ENCODE data around the gene BCL6B. TPM values are rescaled to one million over a fixed set of nuclear protein-coding genes. Genes with fewer than 3 reads are reported as not detected.

BCL6B gene
- total RNA-seq, 5 donors from 2014 or later (not counting 1 experiment from before 2014, with no cell fraction given): 0.53 TPM; not detected in 4

GRCh38 chr17:7042501-7043181 is 19.8 kb downstream of the BCL6B start:
- Histone ChIP-seq H3K27me3 (replicated peaks in 1 of 2; ENCODE audit: control insufficient read depth in 2 of 2, extremely low read depth in 1 of 2, insufficient read depth in 2 of 2, low read length in 1 of 2) (peaks cover 0 to 19% of the 10 kb centered on the region in 2 experiments), H3K4me3 (ENCODE audit: control insufficient read depth in 1 of 2, extremely low read depth in 1 of 2, low read length in 1 of 2) (peak overlapping the region; percentile 55 to 56), H3K27ac (ENCODE audit: low read length) (peak overlapping the region; percentile 76), H3K4me1 (ENCODE audit: control insufficient read depth in 1 of 2, extremely low read depth in 1 of 2, insufficient read depth in 2 of 2, low read length in 2 of 2) (peaks cover 28 to 63% of the 10 kb centered on the region in 2 experiments), H3K36me3 (ENCODE audit: control insufficient read depth in 2 of 2, extremely low read depth in 1 of 2, insufficient read depth in 1 of 2, low read length in 1 of 2) (no peaks in the 10 kb centered on the region), H3K9me3 (no peaks in the 10 kb centered on the region)
- Mint-ChIP-seq H3K9me3 (no peaks in the 10 kb centered on the region), H3K27me3 (no peaks in the 10 kb centered on the region), H3K27ac (peak overlapping the region; percentile 74 to 80), H3K36me3 (no peaks in the 10 kb centered on the region), H3K4me1 (peaks cover 46 to 56% (median 46%) of the 10 kb centered on the region in 3 donors), H3K4me3 (peak overlapping the region; percentile 65 to 79 (median 74))
- CTCF ChIA-PET: interaction anchor here in 1 of 2 donors (0.6 to 1.0 kb wide), 2 partner anchors 17 to 239 kb away, joined by 5 read pairs; partner anchors contain the start of gene SLC2A4
- POLR2A ChIA-PET: no interaction called here
- DNase-seq (peak in 32 of 35 experiments; percentile 13 to 66 (median 47)), ATAC-seq (replicated peaks in 1 of 4) (peak; percentile 31 to 38 (median 32))
- 3% methylated on average over 34 of the region's 53 CpGs for WGBS (ENCODE audit: insufficient coverage)

GRCh38 chr17:7043182-7043496 is 20.3 kb downstream of the BCL6B start:
- peaks cover 0 to 19% of the 10 kb centered on the region in 2 experiments for H3K27me3 ChIP-seq (replicated peaks in 1 of 2; ENCODE audit: control insufficient read depth in 2 of 2, extremely low read depth in 1 of 2, insufficient read depth in 2 of 2, low read length in 1 of 2)
- H3K36me3 Mint-ChIP-seq: no peaks in the 10 kb centered on the region
- peak overlapping the region in 1 of 2 donors; percentile 80 for H3K27ac Mint-ChIP-seq
- ATAC-seq (replicated peaks in 1 of 4) (peak in 3 of 4 experiments; percentile 2 to 9 (median 5)), DNase-seq (peak in 1 of 35 experiments; percentile 28)
- peak overlapping the region; percentile 65 to 79 (median 74) for H3K4me3 Mint-ChIP-seq
- ChIA-PET CTCF (no interaction called here), POLR2A (no interaction called here)
- no peaks in the 10 kb centered on the region for H3K36me3 ChIP-seq (ENCODE audit: control insufficient read depth in 2 of 2, extremely low read depth in 1 of 2, insufficient read depth in 1 of 2, low read length in 1 of 2)
- H3K4me1 ChIP-seq (ENCODE audit: control insufficient read depth in 1 of 2, extremely low read depth in 1 of 2, insufficient read depth in 2 of 2, low read length in 2 of 2): peaks cover 23 to 59% of the 10 kb centered on the region in 2 experiments
- peak overlapping the region; percentile 76 for H3K27ac ChIP-seq (ENCODE audit: low read length)
- H3K9me3 ChIP-seq: no peaks in the 10 kb centered on the region
- peak overlapping the region; percentile 55 to 56 for H3K4me3 ChIP-seq (ENCODE audit: control insufficient read depth in 1 of 2, extremely low read depth in 1 of 2, low read length in 1 of 2)
- 13% methylated on average over 16 of the region's 21 CpGs for WGBS (ENCODE audit: insufficient coverage)
- H3K27me3 Mint-ChIP-seq: no peaks in the 10 kb centered on the region
- peaks cover 42 to 56% (median 43%) of the 10 kb centered on the region in 3 donors for H3K4me1 Mint-ChIP-seq
- H3K9me3 Mint-ChIP-seq: no peaks in the 10 kb centered on the region

- Histone ChIP-seq H3K9me3 (no peaks in the 10 kb centered on the region), H3K4me3 (ENCODE audit: control insufficient read depth in 1 of 2, extremely low read depth in 1 of 2, low read length in 1 of 2) (peak within 1 kb of the TSS; percentile 55 to 56), H3K36me3 (ENCODE audit: control insufficient read depth in 2 of 2, extremely low read depth in 1 of 2, insufficient read depth in 1 of 2, low read length in 1 of 2) (no peaks in the 10 kb centered on the region), H3K27ac (ENCODE audit: low read length) (peak within 1 kb of the TSS; percentile 76), H3K4me1 (ENCODE audit: control insufficient read depth in 1 of 2, extremely low read depth in 1 of 2, insufficient read depth in 2 of 2, low read length in 2 of 2) (peaks cover 23 to 54% of the 10 kb centered on the region in 2 experiments), H3K27me3 (replicated peaks in 1 of 2; ENCODE audit: control insufficient read depth in 2 of 2, extremely low read depth in 1 of 2, insufficient read depth in 2 of 2, low read length in 1 of 2) (peaks cover 0 to 19% of the 10 kb centered on the region in 2 experiments)
- peak in 12 of 35 experiments; percentile 14 to 46 (median 26) for DNase-seq
- Mint-ChIP-seq H3K27ac (peak within 1 kb of the TSS in 1 of 2 donors; percentile 80), H3K4me3 (peak within 1 kb of the TSS; percentile 65 to 83 (median 74)), H3K27me3 (no peaks in the 10 kb centered on the region), H3K36me3 (no peaks in the 10 kb centered on the region), H3K4me1 (peaks cover 38 to 52% (median 39%) of the 10 kb centered on the region in 3 donors), H3K9me3 (no peaks in the 10 kb centered on the region)
- 12% methylated on average over 24 of the region's 58 CpGs for WGBS (ENCODE audit: insufficient coverage)
- CTCF ChIA-PET: interaction anchor here in 1 of 2 donors (3.4 kb wide), 1 partner anchor 90 kb away, joined by 48 read pairs; no protein-coding TSS in a partner anchor
- POLR2A ChIA-PET: no interaction called here
- peak; percentile 7 to 17 (median 8) for ATAC-seq (replicated peaks in 1 of 4)
These were observed 20.8 kb downstream of the BCL6B start, which contains the start of gene SLC16A11 for GRCh38 chr17:7043497-7044198. SLC16A11 (minus strand) TSS chr17:7044092; CDS start chr17:7043513, 579 bp downstream.

GRCh38 chr17:7045492-7046126 is 22.8 kb downstream of the BCL6B start:
- peak overlapping the region; percentile 78 to 83 (median 79) for H3K4me3 Mint-ChIP-seq
- peak; percentile 40 to 46 (median 42) for ATAC-seq (replicated peaks in 1 of 4)
- ChIA-PET POLR2A (interaction anchor here (0.6 to 1.9 kb wide), 6 partner anchors 10 to 634 kb away, joined by 3 to 12 read pairs (median 4); partner anchors contain the start of gene SLC16A13 (in 2 of the 2)), CTCF (interaction anchor here (0.5 to 3.4 kb wide), 27 partner anchors 8 to 516 kb away, joined by 3 to 48 read pairs (median 4); partner anchors contain the start of genes NEURL4 (in 1 of the 2), RNASEK (in 1 of the 2) and SLC16A13 (in 1 of the 2))
- H3K36me3 Mint-ChIP-seq: no peaks in the 10 kb centered on the region
- peaks cover 21 to 46% of the 10 kb centered on the region in 2 experiments for H3K4me1 ChIP-seq (ENCODE audit: control insufficient read depth in 1 of 2, extremely low read depth in 1 of 2, insufficient read depth in 2 of 2, low read length in 2 of 2)
- H3K9me3 ChIP-seq: no peaks in the 10 kb centered on the region
- DNase-seq: peak in 25 of 35 experiments; percentile 9 to 88 (median 40)
- H3K36me3 ChIP-seq (ENCODE audit: control insufficient read depth in 2 of 2, extremely low read depth in 1 of 2, insufficient read depth in 1 of 2, low read length in 1 of 2): no peaks in the 10 kb centered on the region
- WGBS (ENCODE audit: insufficient coverage): no CpG with 5 or more reads among the region's 5 CpGs
- peak overlapping the region; percentile 48 to 64 for H3K4me3 ChIP-seq (ENCODE audit: control insufficient read depth in 1 of 2, extremely low read depth in 1 of 2, low read length in 1 of 2)
- H3K9me3 Mint-ChIP-seq: no peaks in the 10 kb centered on the region
- H3K27me3 Mint-ChIP-seq: no peaks in the 10 kb centered on the region
- H3K27me3 ChIP-seq (replicated peaks in 1 of 2; ENCODE audit: control insufficient read depth in 2 of 2, extremely low read depth in 1 of 2, insufficient read depth in 2 of 2, low read length in 1 of 2): peaks cover 0 to 19% of the 10 kb centered on the region in 2 experiments
- peaks cover 32 to 45% (median 36%) of the 10 kb centered on the region in 3 donors for H3K4me1 Mint-ChIP-seq
- H3K27ac Mint-ChIP-seq: peak overlapping the region; percentile 86 to 92
- peak overlapping the region; percentile 70 for H3K27ac ChIP-seq (ENCODE audit: low read length)

- no peaks in the 10 kb centered on the region for H3K9me3 ChIP-seq
- Mint-ChIP-seq H3K4me1 (peaks cover 32 to 43% (median 35%) of the 10 kb centered on the region in 3 donors), H3K27ac (peak overlapping the region; percentile 86 to 92), H3K27me3 (no peaks in the 10 kb centered on the region), H3K9me3 (no peaks in the 10 kb centered on the region), H3K4me3 (peak overlapping the region; percentile 78 to 83 (median 79)), H3K36me3 (no peaks in the 10 kb centered on the region)
- POLR2A ChIA-PET: interaction anchor here (0.6 to 1.9 kb wide), 6 partner anchors 10 to 633 kb away, joined by 3 to 12 read pairs (median 4); partner anchors contain the start of gene SLC16A13 (in 2 of the 2)
- peak; percentile 30 to 49 (median 37) for ATAC-seq (replicated peaks in 1 of 4)
- WGBS (ENCODE audit: insufficient coverage): 11% methylated on average over 15 of the region's 15 CpGs
- CTCF ChIA-PET: interaction anchor here (0.5 to 3.4 kb wide), 21 partner anchors 8 to 515 kb away, joined by 3 to 48 read pairs (median 5); partner anchors contain the start of genes NEURL4 (in 1 of the 2), RNASEK (in 1 of the 2) and SLC16A13 (in 1 of the 2)
- H3K27ac ChIP-seq (ENCODE audit: low read length): peak overlapping the region; percentile 70
- no peaks in the 10 kb centered on the region for H3K36me3 ChIP-seq (ENCODE audit: control insufficient read depth in 2 of 2, extremely low read depth in 1 of 2, insufficient read depth in 1 of 2, low read length in 1 of 2)
- H3K4me1 ChIP-seq (ENCODE audit: control insufficient read depth in 1 of 2, extremely low read depth in 1 of 2, insufficient read depth in 2 of 2, low read length in 2 of 2): peaks cover 21 to 46% of the 10 kb centered on the region in 2 experiments
- H3K27me3 ChIP-seq (replicated peaks in 1 of 2; ENCODE audit: control insufficient read depth in 2 of 2, extremely low read depth in 1 of 2, insufficient read depth in 2 of 2, low read length in 1 of 2): peaks cover 0 to 21% of the 10 kb centered on the region in 2 experiments
- peak overlapping the region; percentile 48 to 64 for H3K4me3 ChIP-seq (ENCODE audit: control insufficient read depth in 1 of 2, extremely low read depth in 1 of 2, low read length in 1 of 2)
- DNase-seq: peak in 12 of 35 experiments; percentile 11 to 60 (median 36)
These were observed 23.4 kb downstream of the BCL6B start for GRCh38 chr17:7046127-7046724.

All from T-cell (primary cell).